PC-3 (cell line): ENCODE data around the gene ENHO.

Source experiments
- CTCF ChIP-seq: fragments of 300-600 bp; sonication (generic); conservative IDR thresholded peaks from 2 replicates; pipeline ENCODE4 v1.5.1; 2017; ENCODE audit warnings: antibody characterized with exemption, low read depth, mild to moderate bottlenecking, low read length
- EZH2 ChIP-seq: fragments of 300-600 bp; sonication (generic); IDR thresholded peaks from one replicate; pipeline ENCODE4 v1.6.1; 2017; ENCODE audit warnings: antibody characterized with exemption, mild to moderate bottlenecking, low read length; ENCODE audit not compliant: unreplicated experiment
- EZH2phosphoT487 ChIP-seq: fragments of 300-600 bp; sonication (generic); IDR thresholded peaks from 2 replicates; pipeline ENCODE4 v1.6.1; 2018; ENCODE audit warnings: mild to moderate bottlenecking, antibody characterized with exemption, low read length, borderline replicate concordance

GRCh38 chr9:34570809-34571480 lies 48.2 kb upstream of the ENHO start:
- TF ChIP-seq CTCF (no peak), EZH2phosphoT487 (no peak), EZH2 (no peak)
